ENCODE data around the gene TMIGD3. TPM values are rescaled to one million over a fixed set of nuclear protein-coding genes. Genes with fewer than 3 reads are reported as not detected.
"Not testable (repeated sequence)": the region's sequence is repeated elsewhere in the genome, so short reads cannot be mapped to it uniquely, and the experiment has no call there.

The TMIGD3 gene
- 10 to 100 TPM in 1 of 4 donors, 1 to 10 TPM in 3; 4.4 to 17.1 (median 5.1) TPM for total RNA-seq

DNA sequence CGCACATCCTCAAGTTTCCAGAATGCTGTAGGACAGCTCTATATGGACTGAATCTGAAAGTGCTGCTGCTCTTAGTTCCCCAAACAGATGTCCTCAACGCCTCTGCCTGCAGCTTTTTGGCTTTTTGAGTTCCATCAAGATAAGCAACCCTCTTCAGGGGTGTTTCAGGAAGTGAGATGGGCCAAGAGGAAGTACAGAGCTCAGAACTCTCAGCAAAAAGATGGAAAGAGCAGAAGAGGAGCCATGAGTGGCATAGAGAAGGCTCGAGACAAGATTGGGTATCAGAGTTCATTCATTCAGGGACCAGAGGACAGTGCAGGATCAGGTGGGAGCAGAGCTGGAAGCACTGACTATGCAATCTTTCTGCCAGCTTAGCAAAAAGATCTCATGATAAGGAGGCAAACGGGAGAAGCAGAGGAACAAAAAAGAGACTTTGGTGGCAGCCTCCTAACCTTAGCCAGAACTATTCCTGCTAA, at the start of gene TMIGD3, which contains the start of gene ADORA3:
TMIGD3 (minus strand) TSS at position 49 of the 476 bp plus-strand sequence. CDS start 279 bp downstream, outside the sequence.
ADORA3 (minus strand) TSS at position 49 of the 476 bp plus-strand sequence. CDS start 279 bp downstream, outside the sequence.
- no peak for TF ChIP-seq CTCF (IDR thresholded peaks at IDR 0.05)
- ATAC-seq (ENCODE audit: low FRiP score) (no peak), DNase-seq (ENCODE audit: low spot score) (no peak)

GRCh38 chr1:111553196-111553595, 49.8 kb upstream of the TMIGD3 start:
- DNase-seq (ENCODE audit: low spot score) (no peak), ATAC-seq (ENCODE audit: low FRiP score) (no peak)
- no peak for TF ChIP-seq CTCF (IDR thresholded peaks at IDR 0.05)

DNA sequence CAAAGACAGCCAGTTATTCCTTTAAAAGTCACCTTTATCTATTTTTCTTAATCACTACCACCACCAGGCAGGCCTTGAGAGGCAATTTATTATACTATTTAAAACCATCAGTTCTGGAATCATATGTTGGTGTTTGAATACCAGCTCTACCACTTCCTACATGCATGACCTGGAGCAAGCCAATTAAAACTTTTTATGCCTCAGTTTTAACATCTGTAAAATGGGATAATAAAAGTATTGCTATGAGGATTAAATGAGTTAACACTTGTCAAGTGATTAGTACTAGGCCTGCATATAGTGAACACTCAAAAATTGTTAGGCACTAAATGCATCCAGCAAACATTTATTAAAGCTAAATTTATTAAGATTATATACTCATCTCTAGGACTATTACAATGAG, 49.2 kb upstream of the TMIGD3 start:
- no peak for DNase-seq (ENCODE audit: low spot score)
- TF ChIP-seq CTCF (IDR thresholded peaks at IDR 0.05) = no peak
- ATAC-seq (ENCODE audit: low FRiP score) = no peak

DNA sequence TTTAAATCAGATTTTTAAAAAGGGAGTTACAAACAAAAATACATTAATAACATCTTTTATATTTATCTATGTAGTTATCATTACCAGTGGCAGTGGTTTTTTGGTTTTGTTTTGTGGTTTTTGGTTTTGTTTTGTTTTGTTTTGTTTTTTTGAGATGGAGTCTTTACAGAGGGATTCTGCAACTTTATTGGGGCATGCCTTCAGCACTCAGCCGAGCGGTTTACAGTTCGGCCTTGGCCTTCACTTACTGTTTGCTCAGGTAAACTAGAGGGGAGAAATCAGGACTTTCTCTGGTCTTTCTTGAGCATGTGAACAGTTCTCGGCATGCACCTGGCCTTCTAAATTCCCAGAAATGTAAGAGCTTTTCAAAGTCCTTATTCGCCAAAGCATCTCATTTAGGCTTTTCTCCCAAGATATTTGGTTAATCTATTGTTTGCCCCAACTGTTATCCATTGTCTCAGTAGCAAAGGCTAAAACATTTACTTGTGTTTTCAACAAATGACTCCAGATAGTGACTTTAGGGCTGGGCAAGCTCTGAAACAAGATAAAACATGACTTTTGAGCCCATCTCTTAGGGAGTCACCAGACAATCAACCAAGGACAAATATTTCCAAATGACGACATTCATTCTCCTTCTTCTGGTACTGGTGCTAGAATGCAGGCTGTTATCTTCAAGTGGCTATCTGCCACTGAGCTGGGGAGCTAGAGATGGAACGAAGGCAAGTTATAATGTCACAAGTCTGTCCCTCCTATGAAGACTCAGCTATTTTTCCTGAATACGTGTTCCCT, 48.4 kb upstream of the TMIGD3 start:
- ATAC-seq (ENCODE audit: low FRiP score) = no peak
- DNase-seq (ENCODE audit: low spot score) = no peak
- no peak for TF ChIP-seq CTCF (IDR thresholded peaks at IDR 0.05)

DNA sequence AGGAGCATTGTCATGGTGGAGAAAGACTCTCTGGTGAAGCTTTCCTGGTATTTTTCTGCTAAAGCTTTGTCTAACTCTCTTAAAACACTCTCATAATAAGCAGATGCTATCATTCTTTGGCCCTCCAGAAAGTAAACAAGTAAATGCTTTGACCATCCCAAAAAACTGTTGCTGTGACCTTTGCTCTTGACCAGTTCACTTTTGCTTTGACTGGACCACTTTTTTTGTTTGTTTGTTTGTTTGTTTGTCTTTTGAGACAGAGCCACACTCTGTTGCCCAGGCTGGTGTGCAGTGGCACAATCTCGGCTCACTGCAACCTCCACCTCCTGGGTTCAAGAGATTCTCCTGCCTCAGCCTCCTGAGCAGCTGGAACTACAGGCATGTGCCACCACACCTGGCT, 44.4 kb upstream of the TMIGD3 start:
- not testable (repeated sequence) for ATAC-seq (ENCODE audit: low FRiP score)

GRCh38 chr1:111542187-111542586, 38.8 kb upstream of the TMIGD3 start:
- no peak for TF ChIP-seq CTCF (IDR thresholded peaks at IDR 0.05)
- ATAC-seq (ENCODE audit: low FRiP score) (no peak), DNase-seq (ENCODE audit: low spot score) (no peak)

More for the DNA sequence above, 44.4 kb upstream of the TMIGD3 start:
- DNase-seq (ENCODE audit: low spot score) = not testable (repeated sequence)

DNA sequence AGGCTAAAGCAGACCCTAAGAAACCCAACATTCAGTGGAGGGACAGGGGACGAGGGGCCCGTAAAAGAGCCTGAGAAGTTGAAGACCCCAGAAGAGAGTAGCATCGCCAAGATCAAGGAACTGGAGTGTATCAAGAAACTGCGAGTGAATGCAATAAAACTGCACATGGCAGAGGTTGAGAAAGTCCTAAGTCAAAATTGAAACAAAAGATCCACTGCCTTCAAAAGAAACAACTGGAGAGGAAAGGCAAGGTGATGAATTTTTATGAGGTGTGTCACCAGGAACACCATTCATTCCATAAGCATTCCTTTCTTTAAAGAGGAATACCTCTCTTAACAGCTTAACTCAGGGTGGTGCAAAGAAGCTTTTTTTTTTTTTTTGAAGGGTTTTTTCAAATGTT, 38.3 kb upstream of the TMIGD3 start:
- ATAC-seq (ENCODE audit: low FRiP score) (no peak), DNase-seq (ENCODE audit: low spot score) (no peak)
- TF ChIP-seq CTCF (IDR thresholded peaks at IDR 0.05) = no peak
